Stimulated activated CD4-positive, alpha-beta T cell treated with anti-CD3 and anti-CD28 coated beads, Interleukin-4, amount 100 ng/mL, for 1 hour (primary cell): ENCODE results near the gene THADA.
"Not testable (repeated sequence)": the region's sequence is repeated elsewhere in the genome, so short reads cannot be mapped to it uniquely, and the experiment has no call there.

Experiments used
- DNase-seq: peaks from one replicate; pipeline ENCODE4 v3.0.0-alpha.2; 2020

THADA gene

DNA sequence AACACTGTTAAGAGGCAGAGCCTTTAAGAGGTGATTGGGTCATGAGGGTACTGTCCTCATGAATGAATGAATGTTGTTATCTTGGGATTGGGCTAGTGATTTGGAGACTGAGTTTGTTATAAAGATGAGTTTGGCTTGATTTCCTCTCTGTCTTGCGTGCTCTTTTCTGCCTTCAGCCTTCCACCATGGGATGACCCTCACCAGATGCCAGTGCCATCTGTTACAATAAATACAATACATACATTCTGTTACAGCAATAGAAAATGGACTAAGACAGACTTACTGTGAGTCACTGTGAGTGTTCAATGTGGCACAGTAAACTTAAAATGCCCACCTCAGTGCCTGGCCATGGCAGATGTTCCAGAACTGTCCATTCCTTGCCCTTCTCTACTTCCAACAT lies 274.4 kb downstream of the THADA start:
- no peak for DNase-seq

DNA sequence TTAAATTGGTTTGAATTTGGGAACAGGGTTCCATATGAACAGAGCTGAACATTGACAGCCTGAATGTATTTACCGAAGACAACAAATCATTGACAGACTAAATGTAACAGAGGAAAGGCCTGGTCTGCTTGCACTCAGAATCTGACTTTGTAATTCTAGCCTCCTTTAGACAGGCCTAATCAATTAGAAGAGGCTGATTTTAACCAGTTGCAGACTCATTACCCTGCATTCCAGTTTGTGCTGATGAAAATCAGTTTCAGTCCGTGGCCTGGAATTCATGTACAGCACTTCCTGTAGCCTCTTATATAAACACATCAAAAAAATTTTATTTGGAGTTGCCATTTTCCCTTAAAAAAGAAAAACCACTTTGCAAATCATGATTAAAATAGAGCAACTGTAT lies 276.3 kb downstream of the THADA start:
- DNase-seq, result no peak

DNA sequence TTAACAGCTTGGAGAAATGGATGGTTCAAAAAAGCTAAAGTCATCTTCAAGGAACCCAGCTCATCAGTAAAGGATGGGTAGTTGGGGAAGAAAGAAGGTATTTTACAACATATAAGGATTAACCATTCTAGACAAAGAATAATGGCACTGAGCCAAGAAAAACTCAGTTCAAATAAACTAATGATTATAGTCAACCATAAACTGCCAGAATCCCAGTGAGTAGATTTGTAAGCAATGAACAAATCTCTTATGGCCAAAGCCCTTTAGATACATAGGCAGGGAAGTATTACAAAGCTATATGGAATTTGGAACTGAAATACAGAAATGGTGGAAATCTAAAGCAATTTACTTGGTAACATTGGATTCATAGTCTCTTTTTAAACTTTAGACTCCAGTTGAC lies 277.0 kb downstream of the THADA start:
- DNase-seq, result no peak

DNA sequence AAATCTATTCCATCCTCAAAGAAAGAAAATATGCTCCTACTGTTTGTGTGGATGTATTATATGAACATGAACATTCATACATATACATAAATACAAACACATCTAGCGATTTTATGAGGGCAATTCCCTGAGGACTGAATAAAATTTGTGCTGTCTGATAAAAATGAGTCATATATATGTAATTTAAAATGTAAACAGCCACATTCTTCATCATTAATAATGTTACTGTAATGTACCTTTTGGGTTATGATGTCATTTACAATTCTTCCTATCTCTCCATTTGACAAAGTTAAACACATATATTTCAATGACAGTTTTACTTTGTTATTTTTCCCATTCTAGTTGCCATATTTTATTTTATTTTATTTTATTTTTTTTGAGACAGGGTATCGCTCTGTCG lies 278.2 kb downstream of the THADA start:
- DNase-seq, result no peak

DNA sequence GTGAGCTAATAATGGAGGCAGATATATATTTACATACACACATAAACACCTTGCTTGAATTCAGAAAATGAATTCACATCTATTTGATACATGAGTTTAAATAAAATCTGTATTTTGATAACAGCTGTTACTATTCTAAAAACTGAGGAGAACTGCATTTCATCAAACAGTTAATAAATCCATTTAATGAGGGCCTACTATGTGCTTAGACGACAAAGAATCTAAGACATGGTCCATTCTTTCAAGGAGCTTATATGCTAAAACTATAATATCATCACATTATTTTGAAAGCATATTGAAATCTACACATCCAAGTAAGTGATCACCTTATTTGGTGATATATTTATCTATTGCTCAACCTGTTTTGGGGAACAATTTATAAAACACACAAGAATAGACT lies 278.6 kb downstream of the THADA start:
- DNase-seq, result no peak

DNA sequence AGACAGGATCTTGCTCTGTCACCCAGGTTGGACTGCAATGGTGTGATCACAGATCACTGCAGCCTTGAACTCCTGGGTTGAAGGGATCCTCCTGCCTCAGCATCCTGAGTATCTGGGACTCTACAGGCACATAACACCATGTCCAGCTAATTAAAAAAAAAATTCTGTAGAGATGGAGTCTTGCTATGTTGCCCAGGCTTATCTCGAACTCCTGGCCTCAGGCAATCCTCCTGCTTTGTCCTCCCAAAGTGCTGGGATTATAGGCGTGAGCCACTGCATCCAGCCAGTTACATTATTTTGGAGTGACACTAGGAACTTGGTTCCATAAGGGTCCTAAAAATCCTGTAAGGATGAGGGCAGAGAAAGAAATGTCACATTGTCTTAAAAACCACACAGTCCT lies 280.4 kb downstream of the THADA start:
- no peak for DNase-seq

DNA sequence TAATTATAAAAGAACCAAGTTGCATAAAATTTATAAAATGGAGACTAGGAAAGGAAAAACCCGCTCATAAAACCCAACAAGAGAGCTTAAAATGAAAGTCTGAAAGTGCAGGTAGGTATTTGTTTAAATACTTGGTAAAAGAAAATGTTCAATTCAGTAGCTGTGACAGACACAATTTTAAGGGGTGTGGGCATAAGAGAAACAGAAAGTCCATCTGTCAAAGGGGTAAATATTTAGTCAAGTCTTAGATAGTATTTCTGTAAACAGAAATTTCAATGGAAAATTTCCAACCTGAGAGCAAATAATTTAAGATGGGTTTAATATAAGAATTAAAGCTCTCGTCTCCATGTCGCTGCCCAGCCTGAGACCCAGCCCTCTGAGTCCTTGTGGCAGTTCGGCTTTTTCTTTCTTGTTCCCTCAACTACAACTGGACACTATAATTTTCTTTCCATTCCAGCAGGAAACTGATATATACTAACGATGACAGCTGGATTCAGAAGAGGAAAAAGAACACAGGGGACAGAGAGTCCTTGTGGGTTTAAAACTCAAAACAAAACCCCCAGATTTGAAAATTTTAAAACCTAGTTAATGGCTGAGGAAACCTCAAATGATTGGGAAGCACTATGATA lies 281.4 kb downstream of the THADA start:
- DNase-seq, result no peak

DNA sequence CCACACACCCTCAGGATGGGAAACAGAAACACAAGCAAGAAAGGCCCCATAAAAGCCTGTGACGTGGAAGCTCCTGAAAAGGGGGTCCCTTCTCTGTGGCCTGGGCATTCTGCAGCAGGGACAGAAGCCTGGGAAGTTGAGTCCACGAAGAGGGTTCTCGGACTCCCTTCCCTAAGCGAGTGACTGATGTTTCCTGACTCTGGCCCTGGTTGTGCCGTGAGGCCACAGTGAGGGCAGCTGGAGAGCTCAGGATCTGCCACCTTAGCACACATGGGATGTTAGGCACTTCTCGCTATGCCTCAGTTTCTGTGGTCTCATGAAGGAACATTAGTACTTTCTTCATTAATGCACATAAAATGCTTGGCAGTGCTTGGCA lies 282.2 kb downstream of the THADA start:
- no peak for DNase-seq

GRCh38 chr2:43312755-43313641 lies 282.8 kb downstream of the THADA start:
- no peak for DNase-seq

DNA sequence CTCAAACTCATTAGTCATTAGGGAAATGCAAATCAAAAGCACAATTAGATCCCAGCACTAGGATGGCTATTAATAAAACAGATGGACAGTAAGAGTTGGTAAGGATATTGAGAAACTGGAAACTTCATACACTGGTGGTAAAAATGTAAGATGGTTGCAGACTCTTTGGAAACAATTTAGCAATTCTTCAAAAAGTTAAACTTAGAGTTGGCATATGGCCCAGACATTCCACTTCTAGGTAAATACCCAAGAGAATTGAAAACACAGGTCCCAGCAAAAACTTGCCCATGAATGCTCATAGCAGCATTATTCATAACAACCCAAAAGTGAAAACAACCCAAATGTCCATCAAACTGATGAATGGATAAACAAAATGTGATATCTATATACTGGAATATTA lies 284.6 kb downstream of the THADA start:
- DNase-seq, result no peak

DNA sequence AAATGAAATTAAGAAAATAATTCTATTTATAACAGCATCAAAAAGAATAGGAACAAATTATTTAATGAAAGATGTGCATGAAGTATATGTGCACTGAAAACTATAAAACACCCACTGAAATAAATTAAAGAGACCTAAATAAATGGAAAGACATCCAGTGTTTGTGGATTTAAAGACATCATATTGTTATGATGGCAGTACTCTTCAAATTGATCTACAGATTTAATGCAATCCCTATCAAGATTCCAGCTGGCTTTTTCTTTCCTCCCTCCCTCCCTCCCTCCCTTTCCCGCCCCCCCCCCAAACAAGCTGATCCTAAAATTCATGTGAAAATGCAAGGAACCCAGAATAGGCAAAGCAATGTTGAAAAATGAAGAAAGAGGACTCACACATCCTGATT lies 285.9 kb downstream of the THADA start:
- no peak for DNase-seq

GRCh38 chr2:43307973-43308372 lies 287.9 kb downstream of the THADA start:
- no peak for DNase-seq

DNA sequence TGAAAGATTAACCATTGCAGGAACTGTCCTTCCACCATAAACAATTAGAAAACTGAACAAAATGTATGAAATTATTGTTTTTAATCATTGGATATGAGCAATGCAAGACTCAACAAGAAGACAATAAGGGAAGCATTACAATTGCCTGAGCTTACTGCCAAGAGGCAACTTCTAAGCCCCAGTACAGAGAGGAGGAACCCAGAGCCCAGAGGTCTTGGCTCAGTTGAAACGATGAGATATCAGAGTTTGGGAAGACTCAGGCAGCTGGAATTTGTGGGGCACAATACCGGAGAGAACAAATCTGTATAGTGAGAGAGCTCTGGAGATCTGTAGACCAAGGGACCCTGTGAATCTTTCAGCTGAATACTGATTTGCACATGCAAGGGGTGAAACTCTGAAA lies 288.8 kb downstream of the THADA start:
- DNase-seq, result no peak

DNA sequence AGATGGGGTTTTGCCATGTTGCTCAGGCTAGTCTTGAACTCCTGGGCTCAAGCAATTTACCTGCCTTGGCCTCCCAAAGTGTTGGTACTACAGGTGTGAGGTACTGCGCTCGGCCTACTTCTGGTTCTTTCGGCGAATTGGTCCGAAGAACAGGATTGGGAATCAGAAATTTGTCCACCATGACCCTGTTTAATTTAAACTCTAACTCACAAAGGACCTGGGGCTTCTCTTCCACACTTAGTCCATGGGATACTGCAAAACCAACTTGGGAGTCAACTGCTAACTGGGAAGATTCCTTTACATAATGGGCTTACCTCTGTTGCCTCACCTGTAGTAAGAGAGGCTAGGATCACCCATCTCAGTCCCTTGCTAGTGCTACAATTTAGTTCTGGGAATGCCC lies 289.6 kb downstream of the THADA start:
- DNase-seq, result no peak

GRCh38 chr2:43305517-43305916 lies 290.3 kb downstream of the THADA start:
- DNase-seq, result no peak

GRCh38 chr2:43305012-43305411 lies 290.8 kb downstream of the THADA start:
- no peak for DNase-seq

GRCh38 chr2:43303889-43304288 lies 291.9 kb downstream of the THADA start:
- DNase-seq, result no peak

DNA sequence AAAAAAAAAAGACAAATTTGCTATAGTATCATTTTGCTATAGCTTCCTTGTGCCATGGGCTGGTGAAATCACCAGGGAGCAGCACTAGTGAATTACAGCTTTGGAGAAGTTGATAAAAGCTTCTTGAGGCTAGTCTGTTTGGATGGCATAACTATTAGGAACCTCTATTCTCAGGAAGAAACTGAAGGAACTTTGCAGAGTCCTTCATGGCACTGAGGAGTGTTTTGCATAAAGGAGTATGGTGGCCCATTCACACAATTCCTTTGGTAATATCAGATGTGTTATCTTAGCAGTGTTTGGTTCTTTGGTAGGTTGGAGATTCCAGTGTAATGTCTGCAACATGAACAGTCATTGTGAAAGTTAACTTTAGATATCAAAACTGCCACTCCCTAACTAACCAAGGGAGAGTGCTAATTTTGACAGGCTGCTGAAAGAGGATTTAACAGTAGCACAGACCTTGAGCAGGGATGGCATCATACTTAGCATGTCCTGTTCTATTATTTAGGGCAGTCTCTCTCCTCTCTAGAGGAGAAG lies 292.8 kb downstream of the THADA start:
- no peak for DNase-seq

DNA sequence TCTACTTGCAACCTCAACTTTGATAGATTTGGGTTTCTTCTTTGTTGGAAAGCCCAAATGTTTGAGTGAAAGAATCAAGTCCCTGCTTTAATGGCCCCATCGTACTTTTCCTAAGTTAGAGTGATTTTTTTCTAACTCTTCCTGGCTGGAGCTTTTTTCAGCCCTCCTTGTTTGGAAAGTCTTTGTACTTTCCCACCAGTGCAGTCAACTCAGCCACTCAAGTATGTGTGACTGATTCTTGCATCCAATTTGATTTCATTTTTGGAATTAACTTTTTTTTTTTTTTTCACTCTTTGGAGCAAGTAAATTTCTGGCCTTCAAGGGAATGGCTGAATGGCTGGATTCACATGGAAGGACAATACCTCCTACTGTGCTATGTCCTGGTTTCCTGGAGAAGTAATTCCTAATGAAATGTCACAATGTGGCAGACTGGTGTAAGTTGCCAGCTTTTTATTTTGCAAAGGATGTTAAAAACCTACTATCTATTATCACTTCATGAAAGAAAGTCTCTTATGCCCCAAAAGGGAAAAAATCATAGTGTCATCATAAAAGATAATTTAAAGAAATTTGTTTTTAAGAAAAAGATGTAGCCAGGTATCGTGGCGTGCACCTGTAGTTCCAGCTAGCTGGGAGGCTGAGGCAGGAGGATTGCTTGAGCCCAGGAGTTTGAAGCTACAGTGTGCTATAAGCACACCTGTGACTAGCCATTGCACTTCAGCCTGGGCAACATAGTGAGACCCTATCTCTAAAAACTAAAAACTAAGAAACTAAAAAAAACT lies 293.5 kb downstream of the THADA start:
- DNase-seq, result no peak

- DNase-seq, result no peak
Observed at GRCh38 chr2:43300781-43301583, 294.9 kb downstream of the THADA start.

GRCh38 chr2:43300222-43300621 lies 295.6 kb downstream of the THADA start:
- no peak for DNase-seq

GRCh38 chr2:43298500-43298899 lies 297.3 kb downstream of the THADA start:
- DNase-seq, result no peak

DNA sequence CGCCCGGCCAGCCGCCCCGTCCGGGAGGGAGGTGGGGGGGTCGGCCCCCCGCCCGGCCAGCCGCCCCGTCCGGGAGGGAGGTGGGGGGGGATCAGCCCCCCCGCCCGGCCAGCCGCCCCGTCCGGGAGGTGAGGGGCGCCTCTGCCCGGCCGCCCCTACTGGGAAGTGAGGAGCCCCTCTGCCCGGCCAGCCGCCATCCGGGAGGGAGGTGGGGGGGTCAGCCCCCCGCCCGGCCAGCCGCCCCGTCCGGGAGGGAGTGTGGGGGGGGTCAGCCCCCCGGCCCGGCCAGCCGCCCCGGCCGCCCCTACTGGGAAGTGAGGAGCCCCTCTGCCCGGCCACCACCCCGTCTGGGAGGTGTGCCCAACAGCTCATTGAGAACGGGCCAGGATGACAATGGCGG lies 298.1 kb downstream of the THADA start:
- DNase-seq, result not testable (repeated sequence)
